Left lung (tissue), 10 donors: ENCODE data around the gene HIVEP2. TPM values are rescaled to one million over a fixed set of nuclear protein-coding genes. Genes with fewer than 3 reads are reported as not detected.

Source experiments
- ATAC-seq: fragments of 200-7000 bp; cut with Tn5 transposase; one replicate; pipeline ENCODE4 v1.9.1; 2020; ENCODE audit warnings: moderate library complexity
- DNase-seq, 4 donors: peaks; one replicate each; pipeline ENCODE4 v3.0.0-alpha.2; 2013 to 2020
- H3K27ac ChIP-seq, 2 donors: fragments of 200-600 bp; sonication (generic) in 1 of 2; one replicate each; pipeline versions ENCODE4 v1.5.0 to v1.8.0; 2020 to 2021
- H3K27me3 ChIP-seq, 2 donors: fragments of 200-600 bp; sonication (generic) in 1 of 2; one replicate each; pipeline versions ENCODE4 v1.5.0 to v1.8.0; 2020 to 2021
- H3K36me3 ChIP-seq, 2 donors: fragments of 200-600 bp; sonication (generic) in 1 of 2; one replicate each; pipeline versions ENCODE4 v1.5.0 to v1.8.0; 2020 to 2021
- H3K4me1 ChIP-seq, 2 donors: fragments of 200-600 bp; one replicate each; pipeline ENCODE4 v1.8.0; 2021
- H3K4me3 ChIP-seq, 2 donors: fragments of 200-600 bp; sonication (generic) in 1 of 2; one replicate each; pipeline versions ENCODE4 v1.5.0 to v1.8.0; 2020 to 2021; ENCODE audit warnings: mild to moderate bottlenecking in 1 of 2
- H3K9me3 ChIP-seq, 2 donors: fragments of 200-600 bp; sonication (generic) in 1 of 2; one replicate each; pipeline versions ENCODE4 v1.5.0 to v1.8.0; 2020 to 2021
- CTCF ChIP-seq, 2 donors: fragments of 200-600 bp; sonication (generic) in 1 of 2; IDR thresholded peaks; one replicate each; pipeline versions ENCODE4 v1.5.0 to v1.8.0; 2021; ENCODE audit warnings: antibody characterized with exemption in 2 of 2
- intact Hi-C, 2 donors: fragments of 100-400 bp; cut with DNase I; formaldehyde crosslinking; loops; one replicate each; pipeline versions ENCODE4 v1.11.2 to v1.14.2; 2022
- polyA plus RNA-seq, 6 donors: library from polyadenylated mRNA; unstranded; fragments of 120-200 nt; gene quantifications; one replicate each; pipeline ENCODE4 v1.2.1, GENCODE V29; 2013; ENCODE audit not compliant: insufficient read length in 6 of 6
- total RNA-seq, 2 donors: library from RNA; stranded (reverse); fragmentation: NEBNext Ultra II Directional; extraction: Animal tissue kit (Norgen Biotek cat#: 25700); gene quantifications; one replicate each; pipeline ENCODE4 v1.2.1, GENCODE V29; 2021
- donor health status: DM: no; HTN: yes; CAD: no.
- donor health status: DM: no; HTN: no; CAD: no.

HIVEP2 gene
- total and polyA plus RNA-seq, 8 donors = 11.5 to 16.6 (median 13.1) TPM

DNA sequence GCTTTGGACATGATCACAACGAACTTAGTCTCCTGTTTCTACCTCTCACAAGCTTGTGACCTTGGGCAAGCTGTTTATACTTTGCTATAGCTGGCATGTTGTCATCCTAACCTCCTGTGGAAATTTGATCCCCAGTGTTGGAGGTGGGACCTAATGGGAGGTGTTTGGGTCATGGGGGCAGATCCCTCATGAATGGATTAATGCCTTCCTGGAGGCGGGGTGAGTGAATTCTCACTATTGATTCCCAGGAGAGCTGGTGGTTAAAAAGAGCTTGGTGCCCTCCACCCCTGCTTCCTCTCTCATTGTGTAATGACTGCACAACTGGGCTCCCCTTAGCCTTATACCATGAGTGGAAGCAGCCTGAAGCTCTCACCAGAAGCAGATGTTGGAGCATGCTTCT lies 228.9 kb downstream of the HIVEP2 start:
- DNase-seq (no peak), ATAC-seq (no peak)
- H3K4me3 ChIP-seq = no peak overlapping the region
- H3K4me1 ChIP-seq = peaks cover 0 to 9% of the 10 kb centered on the region in 2 donors
- H3K27me3 ChIP-seq = no peaks in the 10 kb centered on the region
- peak overlapping the region in 1 of 2 donors; percentile 34 for H3K27ac ChIP-seq
- TF ChIP-seq CTCF (IDR thresholded peaks at IDR 0.05) = no peak
- peaks cover 0 to 13% of the 10 kb centered on the region in 2 donors for H3K9me3 ChIP-seq
- intact Hi-C loops = no loop called here
- H3K36me3 ChIP-seq = no peaks in the 10 kb centered on the region

DNA sequence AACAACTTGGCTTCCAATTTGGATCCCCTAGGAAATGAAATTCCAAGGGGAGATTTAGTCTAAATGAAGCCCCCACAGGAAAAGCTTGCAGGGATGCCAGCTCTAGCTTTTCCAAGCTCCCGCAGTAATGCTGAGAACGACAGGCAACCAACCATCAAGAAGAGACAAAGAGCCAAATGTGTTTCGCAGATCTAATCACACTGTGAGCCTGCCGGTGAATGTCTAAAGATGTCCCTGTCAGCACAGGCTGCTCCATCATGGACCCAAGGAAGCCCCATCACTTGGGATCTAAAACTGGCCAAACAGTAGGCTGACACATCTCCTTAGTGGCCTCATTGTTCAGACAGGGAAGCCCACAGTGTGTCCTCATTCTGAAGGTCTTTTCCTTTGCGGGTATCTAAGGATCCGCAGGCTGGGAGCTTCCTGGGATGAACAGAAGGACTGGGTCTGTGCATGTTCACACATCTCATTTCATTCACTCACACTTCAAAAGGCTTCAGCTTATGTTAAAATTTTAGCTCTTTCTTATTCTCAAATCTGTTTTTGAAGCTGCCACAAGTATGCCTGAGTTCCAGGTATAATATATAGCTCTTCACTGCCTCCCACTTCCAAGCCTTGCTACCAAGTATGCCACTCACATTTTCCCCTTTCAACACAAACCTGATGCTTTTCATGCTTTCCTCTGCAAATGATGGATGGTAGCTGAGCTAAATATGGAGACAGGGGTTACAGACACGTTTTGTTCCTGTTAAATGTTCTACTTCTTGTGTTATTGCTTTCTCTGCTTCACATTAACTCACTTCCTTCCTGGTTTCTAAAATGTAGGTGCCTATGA lies 229.8 kb downstream of the HIVEP2 start:
- Histone ChIP-seq H3K4me1 (peaks cover 0 to 5% of the 10 kb centered on the region in 2 donors), H3K9me3 (peaks cover 0 to 13% of the 10 kb centered on the region in 2 donors), H3K27me3 (no peaks in the 10 kb centered on the region), H3K27ac (peak overlapping the region in 1 of 2 donors; percentile 34), H3K36me3 (no peaks in the 10 kb centered on the region), H3K4me3 (no peak overlapping the region)
- no peak for ATAC-seq
- no peak for TF ChIP-seq CTCF (IDR thresholded peaks at IDR 0.05)
- no peak for DNase-seq
- intact Hi-C loops = no loop called here

GRCh38 chr6:142713959-142714358 lies 231.0 kb downstream of the HIVEP2 start:
- H3K27me3 ChIP-seq = no peaks in the 10 kb centered on the region
- no peak overlapping the region for H3K4me3 ChIP-seq
- peaks cover 0 to 5% of the 10 kb centered on the region in 2 donors for H3K4me1 ChIP-seq
- ATAC-seq (no peak), DNase-seq (no peak)
- H3K9me3 ChIP-seq = peaks cover 0 to 10% of the 10 kb centered on the region in 2 donors
- TF ChIP-seq CTCF (IDR thresholded peaks at IDR 0.05) = no peak
- no peaks in the 10 kb centered on the region for H3K36me3 ChIP-seq
- intact Hi-C loops = no loop called here
- no peak overlapping the region for H3K27ac ChIP-seq

GRCh38 chr6:142712231-142712630 lies 232.7 kb downstream of the HIVEP2 start:
- no peaks in the 10 kb centered on the region for H3K36me3 ChIP-seq
- TF ChIP-seq CTCF (IDR thresholded peaks at IDR 0.05) = no peak
- H3K9me3 ChIP-seq = no peaks in the 10 kb centered on the region
- H3K27ac ChIP-seq = no peak overlapping the region
- DNase-seq (no peak), ATAC-seq (no peak)
- peaks cover 0 to 5% of the 10 kb centered on the region in 2 donors for H3K4me1 ChIP-seq
- intact Hi-C loops = no loop called here
- no peaks in the 10 kb centered on the region for H3K27me3 ChIP-seq
- no peak overlapping the region for H3K4me3 ChIP-seq

DNA sequence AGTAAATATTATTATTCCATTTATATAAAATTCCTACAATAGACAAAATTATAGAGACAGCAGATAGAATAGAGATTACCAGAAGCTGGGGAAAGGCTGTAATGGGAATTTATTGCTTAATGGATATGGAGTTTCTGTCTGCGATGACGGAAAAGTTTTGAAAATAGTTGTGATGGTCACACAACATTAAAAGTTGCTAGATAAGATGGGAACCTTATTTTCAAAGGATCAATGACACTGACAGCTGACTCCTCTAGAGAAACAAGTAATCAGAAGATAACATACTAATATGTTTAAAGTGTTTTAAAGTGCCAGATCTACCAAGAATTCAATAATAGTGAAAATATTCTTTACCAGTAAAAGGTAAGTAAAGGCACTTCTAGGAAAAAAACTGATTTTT lies 236.3 kb downstream of the HIVEP2 start:
- H3K36me3 ChIP-seq = no peaks in the 10 kb centered on the region
- no peak for TF ChIP-seq CTCF (IDR thresholded peaks at IDR 0.05)
- intact Hi-C loops = no loop called here
- DNase-seq = no peak
- H3K27ac ChIP-seq = no peak overlapping the region
- no peaks in the 10 kb centered on the region for H3K27me3 ChIP-seq
- H3K9me3 ChIP-seq = no peaks in the 10 kb centered on the region
- H3K4me1 ChIP-seq = peaks cover 0 to 29% of the 10 kb centered on the region in 2 donors
- no peak for ATAC-seq
- H3K4me3 ChIP-seq = no peak overlapping the region
